Lower lobe of right lung (tissue), 2 donors: ENCODE measurements around the gene CACTIN. TPM values are rescaled to one million over a fixed set of nuclear protein-coding genes. Genes with fewer than 3 reads are reported as not detected.

Source experiments
- ATAC-seq, 2 donors: fragments of 200-7000 bp; cut with Tn5 transposase; one replicate each; pipeline ENCODE4 v1.9.1; 2020 to 2022; ENCODE audit warnings: mild to moderate bottlenecking in 2 of 2, moderate library complexity in 2 of 2
- DNase-seq: peaks from one replicate; pipeline ENCODE4 v3.0.0-alpha.2; 2020
- H3K27ac ChIP-seq: fragments of 200-600 bp; one replicate; pipeline ENCODE4 v1.8.0; 2022
- H3K27me3 ChIP-seq: fragments of 200-600 bp; one replicate; pipeline ENCODE4 v1.8.0; 2022; ENCODE audit warnings: low read depth
- H3K36me3 ChIP-seq: fragments of 200-600 bp; one replicate; pipeline ENCODE4 v1.8.0; 2022; ENCODE audit warnings: mild to moderate bottlenecking
- H3K4me1 ChIP-seq: fragments of 200-600 bp; one replicate; pipeline ENCODE4 v1.8.0; 2022
- H3K4me3 ChIP-seq: fragments of 200-600 bp; one replicate; pipeline ENCODE4 v1.8.0; 2022; ENCODE audit warnings: mild to moderate bottlenecking
- H3K9me3 ChIP-seq: fragments of 200-600 bp; one replicate; pipeline ENCODE4 v1.8.0; 2022
- CTCF ChIP-seq: fragments of 200-600 bp; IDR thresholded peaks from one replicate; pipeline ENCODE4 v1.8.0; 2022; ENCODE audit warnings: antibody characterized with exemption, mild to moderate bottlenecking
- intact Hi-C: fragments of 100-400 bp; cut with DNase I; formaldehyde crosslinking; loops from one replicate; pipeline ENCODE4 v1.11.0; 2022
- total RNA-seq: library from RNA; stranded (reverse); fragmentation: NEBNext Ultra II Directional; extraction: Animal tissue kit (Norgen Biotek cat#: 25700); gene quantifications from one replicate; pipeline ENCODE4 v1.2.1, GENCODE V29; 2021
- donor health status: DM: no; HTN: yes; CAD: no; lungs with severe emphysema.

CACTIN gene
- total RNA-seq, 1 donor from 2014 or later = 20.3 TPM

- no peaks in the 10 kb centered on the region for H3K9me3 ChIP-seq
- H3K27me3 ChIP-seq = peaks cover 15% of the 10 kb centered on the region
- peaks cover 43% of the 10 kb centered on the region for H3K4me1 ChIP-seq
- no peak for TF ChIP-seq CTCF
- DNase-seq (no peak), ATAC-seq (no peak)
- H3K4me3 ChIP-seq = peak overlapping the region; percentile 59
- no peak overlapping the region for H3K27ac ChIP-seq
- H3K36me3 ChIP-seq = no peaks in the 10 kb centered on the region
- intact Hi-C loops = no loop called here
These were observed 21.2 kb downstream of the CACTIN start for GRCh38 chr19:3605361-3605760.

DNA sequence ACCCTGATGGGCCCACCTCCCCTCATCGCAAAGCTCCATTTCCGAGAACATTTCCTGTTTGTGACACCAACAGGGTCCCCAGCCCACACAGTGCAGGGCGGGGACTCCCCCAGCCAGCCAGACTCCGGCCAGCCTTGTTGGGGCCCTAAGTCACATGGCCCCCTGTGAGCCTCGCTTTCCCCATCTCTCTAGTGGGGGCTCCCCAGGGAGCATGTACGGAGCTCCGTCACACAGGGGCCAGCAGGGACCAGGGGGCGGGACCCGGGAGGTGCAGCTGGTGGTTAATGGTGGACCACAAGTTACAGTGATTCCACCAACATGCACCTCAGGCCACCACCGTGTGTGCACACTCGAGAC, 21.6 kb downstream of the CACTIN start:
- Histone ChIP-seq H3K27ac (no peak overlapping the region), H3K9me3 (no peaks in the 10 kb centered on the region), H3K4me1 (peaks cover 43% of the 10 kb centered on the region), H3K27me3 (peaks cover 15% of the 10 kb centered on the region), H3K36me3 (no peaks in the 10 kb centered on the region), H3K4me3 (peak overlapping the region; percentile 11)
- ATAC-seq (no peak), DNase-seq (no peak)
- no peak for TF ChIP-seq CTCF
- intact Hi-C loops = no loop called here

DNA sequence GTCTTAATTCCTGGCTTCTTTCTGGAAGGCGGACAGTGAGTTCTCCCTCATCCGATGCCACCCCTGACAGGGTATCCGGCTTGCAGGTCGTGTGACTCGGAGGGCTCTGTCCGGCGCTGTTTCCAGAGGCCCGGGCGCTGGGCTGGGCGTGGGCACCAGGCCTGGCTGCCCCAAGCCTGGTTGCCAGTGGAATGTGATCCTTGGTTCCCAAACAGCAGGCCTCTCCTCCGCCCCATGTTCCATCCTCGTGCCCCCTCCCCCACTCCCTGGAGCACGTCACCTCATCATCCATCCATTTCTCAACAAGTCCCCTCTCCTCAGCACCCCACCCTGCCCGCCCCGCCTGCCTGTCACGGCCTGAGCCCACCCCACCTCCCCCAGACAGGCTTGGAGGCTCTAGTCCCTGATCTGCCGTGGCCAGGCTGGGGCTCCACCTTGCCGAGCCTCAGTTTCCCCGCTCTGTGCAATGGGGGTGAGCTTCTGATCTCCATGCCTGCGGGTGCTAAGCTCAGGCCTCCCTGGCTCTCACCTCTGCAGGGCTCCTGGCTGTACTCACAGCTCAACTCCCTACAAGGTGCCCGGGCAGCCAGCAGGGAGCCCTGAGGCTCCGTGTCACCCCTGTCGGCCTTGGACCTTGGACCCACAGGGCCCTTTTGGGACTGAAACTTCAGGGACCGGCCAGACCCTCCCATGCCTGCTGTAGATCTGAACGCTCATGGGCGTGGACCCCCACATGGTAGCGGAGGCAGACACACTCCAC, 22.2 kb downstream of the CACTIN start:
- Histone ChIP-seq H3K9me3 (no peaks in the 10 kb centered on the region), H3K36me3 (no peaks in the 10 kb centered on the region), H3K4me3 (peak overlapping the region; percentile 11), H3K4me1 (peaks cover 43% of the 10 kb centered on the region), H3K27ac (peak overlapping the region; percentile 49), H3K27me3 (peaks cover 15% of the 10 kb centered on the region)
- intact Hi-C loops = no loop called here
- ATAC-seq (no peak), DNase-seq (no peak)
- no peak for TF ChIP-seq CTCF

- no peak overlapping the region for H3K4me3 ChIP-seq
- peaks cover 33% of the 10 kb centered on the region for H3K4me1 ChIP-seq
- peaks cover 15% of the 10 kb centered on the region for H3K27me3 ChIP-seq
- DNase-seq = no peak
- intact Hi-C loops = no loop called here
- H3K9me3 ChIP-seq = no peaks in the 10 kb centered on the region
- no peak for TF ChIP-seq CTCF
- ATAC-seq = no peak
- H3K36me3 ChIP-seq = no peaks in the 10 kb centered on the region
- peak overlapping the region; percentile 49 for H3K27ac ChIP-seq
These were observed 23.3 kb downstream of the CACTIN start for GRCh38 chr19:3603121-3603811.

GRCh38 chr19:3601021-3601420, 25.6 kb downstream of the CACTIN start:
- Histone ChIP-seq H3K27ac (no peak overlapping the region), H3K4me1 (peaks cover 11% of the 10 kb centered on the region), H3K9me3 (no peaks in the 10 kb centered on the region), H3K4me3 (no peak overlapping the region), H3K27me3 (peaks cover 6% of the 10 kb centered on the region), H3K36me3 (no peaks in the 10 kb centered on the region)
- TF ChIP-seq CTCF = no peak
- DNase-seq (no peak), ATAC-seq (no peak)
- intact Hi-C loops = no loop called here
